Gastrocnemius medialis (tissue), 4 donors: ENCODE data around the gene CDK18. TPM values are rescaled to one million over a fixed set of nuclear protein-coding genes. Genes with fewer than 3 reads are reported as not detected.

Source experiments
- ATAC-seq, 2 donors: fragments of 150-250 bp; one replicate each; pipeline ENCODE4 v1.9.1; 2016
- DNase-seq, 2 donors: peaks; one replicate each; pipeline ENCODE4 v3.0.0-alpha.2; 2019
- H3K27ac ChIP-seq, 4 donors: fragments of 200-600 bp; sonication (generic); 1 replicate in 1 of 4; 2 replicates in 3 of 4; pipeline ENCODE4 v1.5.1; 2016 to 2018; ENCODE audit warnings: mild to moderate bottlenecking in 2 of 4, moderate library complexity in 1 of 4
- H3K27me3 ChIP-seq, 3 donors: fragments of 200-600 bp; sonication (generic) in 2 of 3; 1 replicate in 1 of 3; 2 replicates in 2 of 3; pipeline versions ENCODE4 v1.5.1 to v1.6.0; 2016 to 2019; ENCODE audit warnings: mild to moderate bottlenecking in 1 of 3, moderate library complexity in 1 of 3
- H3K36me3 ChIP-seq, 2 donors: fragments of 200-600 bp; sonication (generic) in 1 of 2; one replicate each; pipeline ENCODE4 v1.5.1; 2017 to 2018
- H3K4me1 ChIP-seq, 2 donors: fragments of 200-600 bp; sonication (generic) in 1 of 2; one replicate each; pipeline ENCODE4 v1.5.1; 2016 to 2017; ENCODE audit warnings: mild to moderate bottlenecking in 2 of 2
- H3K4me3 ChIP-seq, 4 donors: fragments of 200-600 bp; sonication (generic) in 3 of 4; 1 replicate in 1 of 4; 2 replicates in 3 of 4; pipeline ENCODE4 v1.5.1; 2016 to 2019; ENCODE audit warnings: mild to moderate bottlenecking in 2 of 4
- H3K9me3 ChIP-seq, 3 donors: fragments of 200-600 bp; sonication (generic) in 2 of 3; 1 replicate in 1 of 3; 2 replicates in 2 of 3; pipeline ENCODE4 v1.5.1; 2016 to 2019
- POLR2A ChIP-seq, 2 donors: fragments of 450-650 bp; IDR thresholded peaks; one replicate each; pipeline ENCODE4 v1.6.1; 2017; ENCODE audit warnings: antibody characterized with exemption in 2 of 2, mild to moderate bottlenecking in 2 of 2, moderate library complexity in 2 of 2
- in situ Hi-C, 4 donors: fragments of 200-750 bp; cut with MboI; loops; one replicate each; pipeline versions ENCODE4 v1.15.0 to v1.8.0; 2017; ENCODE audit warnings: low sequenced_read_pairs in 4 of 4
- intact Hi-C: fragments of 100-400 bp; cut with DNase I; formaldehyde crosslinking; loops from one replicate; pipeline ENCODE4 v1.15.1; 2023; ENCODE audit warnings: low total_unique reads
- total RNA-seq, 4 donors: library from RNA; depleted of rRNA; stranded (reverse); fragments of >200 nt; gene quantifications; one replicate each; pipeline versions ENCODE4 v1.1.0 to v1.2.3, GENCODE V29; 2016
- TF ChIP-seq, protein P1 (sequence below), 5 experiments: fragments of 450-650 bp in 3 of 5; fragments of 200-600 bp in 2 of 5; sonication (generic) in 2 of 5; IDR thresholded peaks in 4 of 5; conservative IDR thresholded peaks in 1 of 5; 1 replicate in 4 of 5; 2 replicates in 1 of 5; pipeline ENCODE4 v1.5.1; 2016 to 2019; ENCODE audit warnings: antibody characterized with exemption in 5 of 5, mild to moderate bottlenecking in 3 of 5, moderate library complexity in 3 of 5

The CDK18 gene
- total RNA-seq, 4 donors from 2014 or later: 1.2 to 4.6 (median 1.5) TPM

DNA sequence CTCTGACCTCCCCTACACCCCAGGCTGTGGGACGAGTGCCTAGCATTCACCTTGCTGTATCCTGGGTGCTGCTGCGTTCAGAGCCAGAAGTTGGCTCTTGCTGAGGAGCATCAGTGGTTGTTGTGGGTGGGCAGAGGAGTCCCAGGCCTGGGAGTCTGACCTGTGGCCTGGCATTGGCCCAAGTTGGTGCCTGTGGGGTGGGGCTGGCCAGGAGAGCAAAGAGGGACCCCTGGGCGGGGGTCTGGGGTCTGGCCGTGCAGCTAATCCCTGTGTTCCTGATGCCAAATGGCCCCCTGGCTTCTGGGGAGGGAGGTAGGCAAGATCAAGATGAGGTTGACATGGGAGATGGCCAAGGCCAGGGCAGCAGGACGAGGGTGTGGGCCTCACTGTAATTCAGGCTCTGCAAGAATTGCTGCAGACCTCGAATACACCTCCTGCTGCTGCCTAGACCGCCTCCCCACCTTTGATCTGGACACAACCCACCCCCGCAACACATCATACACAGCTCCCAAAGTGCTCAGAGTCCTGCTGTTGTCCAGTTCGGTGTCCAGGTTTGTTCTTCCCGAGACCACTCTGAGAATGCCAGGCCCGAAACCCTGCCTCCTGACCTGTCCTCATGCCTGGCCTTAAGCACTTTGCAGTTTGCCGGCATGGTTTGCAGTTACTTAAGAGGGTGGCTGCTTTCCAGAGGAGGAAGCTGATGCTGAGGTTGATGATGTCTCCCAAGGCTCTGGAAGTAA, 28.7 kb downstream of the CDK18 start:
- no peak overlapping the region for H3K27ac ChIP-seq
- no peak for TF ChIP-seq POLR2A (IDR thresholded peaks at IDR 0.05)
- ATAC-seq: no peak
- H3K9me3 ChIP-seq: no peaks in the 10 kb centered on the region
- in situ Hi-C loops: no loop called here
- intact Hi-C loops: no loop called here
- no peak for DNase-seq
- peaks cover 0 to 3% of the 10 kb centered on the region in 2 donors for H3K4me1 ChIP-seq
- no peaks in the 10 kb centered on the region for H3K36me3 ChIP-seq
- H3K27me3 ChIP-seq: peaks cover 0 to 3% (median 0%) of the 10 kb centered on the region in 3 donors
- no peak overlapping the region for H3K4me3 ChIP-seq

DNA sequence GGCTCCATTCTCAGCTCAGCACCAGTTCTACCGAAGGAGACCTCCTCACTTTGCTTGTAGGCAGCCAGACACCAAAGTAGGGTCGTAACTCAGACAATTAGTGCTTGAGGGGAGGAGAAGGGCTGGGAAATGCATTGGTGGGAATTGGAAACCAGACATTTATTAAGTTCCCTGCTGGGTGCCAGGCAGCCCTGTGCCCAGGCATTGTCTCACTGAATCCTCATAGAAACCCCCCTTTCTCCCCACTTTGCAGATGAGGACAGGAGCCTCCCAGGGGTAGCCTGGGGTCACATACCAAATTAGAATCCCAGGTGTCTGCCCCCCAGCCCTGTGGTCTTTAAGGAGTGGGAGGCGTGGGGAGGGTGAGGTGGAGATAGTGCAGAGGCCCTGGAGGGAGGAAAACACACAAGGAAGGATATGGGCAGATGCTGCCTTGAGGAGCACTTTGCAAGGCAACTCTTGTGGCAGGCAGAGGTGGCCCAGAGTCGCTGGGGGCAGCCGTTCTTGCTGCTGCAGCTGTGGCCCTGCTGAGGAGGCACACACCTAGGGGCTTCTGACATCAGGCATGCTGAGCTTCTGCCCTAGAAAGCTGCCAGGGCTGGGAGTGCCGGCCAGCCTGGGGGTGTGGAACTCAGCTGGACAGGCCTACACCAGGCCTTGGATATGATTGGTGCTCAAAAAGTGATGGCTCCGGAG, 29.4 kb downstream of the CDK18 start:
- no peak for DNase-seq
- in situ Hi-C loops: no loop called here

GRCh38 chr1:205534444-205534985, 30.0 kb downstream of the CDK18 start:
- DNase-seq (no peak), ATAC-seq (no peak)
- no peaks in the 10 kb centered on the region for H3K27me3 ChIP-seq
- in situ Hi-C loops: no loop called here
- H3K36me3 ChIP-seq: no peaks in the 10 kb centered on the region
- intact Hi-C loops: no loop called here
- H3K4me1 ChIP-seq: no peaks in the 10 kb centered on the region
- no peaks in the 10 kb centered on the region for H3K9me3 ChIP-seq
- no peak overlapping the region for H3K27ac ChIP-seq
- TF ChIP-seq, protein P1, sequence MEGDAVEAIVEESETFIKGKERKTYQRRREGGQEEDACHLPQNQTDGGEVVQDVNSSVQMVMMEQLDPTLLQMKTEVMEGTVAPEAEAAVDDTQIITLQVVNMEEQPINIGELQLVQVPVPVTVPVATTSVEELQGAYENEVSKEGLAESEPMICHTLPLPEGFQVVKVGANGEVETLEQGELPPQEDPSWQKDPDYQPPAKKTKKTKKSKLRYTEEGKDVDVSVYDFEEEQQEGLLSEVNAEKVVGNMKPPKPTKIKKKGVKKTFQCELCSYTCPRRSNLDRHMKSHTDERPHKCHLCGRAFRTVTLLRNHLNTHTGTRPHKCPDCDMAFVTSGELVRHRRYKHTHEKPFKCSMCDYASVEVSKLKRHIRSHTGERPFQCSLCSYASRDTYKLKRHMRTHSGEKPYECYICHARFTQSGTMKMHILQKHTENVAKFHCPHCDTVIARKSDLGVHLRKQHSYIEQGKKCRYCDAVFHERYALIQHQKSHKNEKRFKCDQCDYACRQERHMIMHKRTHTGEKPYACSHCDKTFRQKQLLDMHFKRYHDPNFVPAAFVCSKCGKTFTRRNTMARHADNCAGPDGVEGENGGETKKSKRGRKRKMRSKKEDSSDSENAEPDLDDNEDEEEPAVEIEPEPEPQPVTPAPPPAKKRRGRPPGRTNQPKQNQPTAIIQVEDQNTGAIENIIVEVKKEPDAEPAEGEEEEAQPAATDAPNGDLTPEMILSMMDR (IDR thresholded peaks at IDR 0.05 in 4 of 5, conservative IDR thresholded peaks at IDR 0.05 in 1 of 5): no peak
- TF ChIP-seq POLR2A (IDR thresholded peaks at IDR 0.05): no peak
- H3K4me3 ChIP-seq: no peak overlapping the region

More for the DNA sequence above, 29.4 kb downstream of the CDK18 start:
- intact Hi-C loops: no loop called here
- Histone ChIP-seq H3K27ac (no peak overlapping the region), H3K9me3 (no peaks in the 10 kb centered on the region), H3K4me3 (no peak overlapping the region), H3K36me3 (no peaks in the 10 kb centered on the region), H3K4me1 (peaks cover 0 to 3% of the 10 kb centered on the region in 2 donors), H3K27me3 (peaks cover 0 to 3% (median 0%) of the 10 kb centered on the region in 3 donors)
- no peak for ATAC-seq
- TF ChIP-seq, protein P1 (IDR thresholded peaks at IDR 0.05 in 4 of 5, conservative IDR thresholded peaks at IDR 0.05 in 1 of 5): no peak

GRCh38 chr1:205535096-205535495, 30.6 kb downstream of the CDK18 start:
- Histone ChIP-seq H3K27me3 (no peaks in the 10 kb centered on the region), H3K36me3 (no peaks in the 10 kb centered on the region), H3K27ac (no peak overlapping the region), H3K4me3 (no peak overlapping the region), H3K9me3 (no peaks in the 10 kb centered on the region), H3K4me1 (no peaks in the 10 kb centered on the region)
- TF ChIP-seq, protein P1 (IDR thresholded peaks at IDR 0.05 in 4 of 5, conservative IDR thresholded peaks at IDR 0.05 in 1 of 5): no peak
- TF ChIP-seq POLR2A (IDR thresholded peaks at IDR 0.05): no peak
- in situ Hi-C loops: no loop called here
- no peak for ATAC-seq
- intact Hi-C loops: no loop called here
- no peak for DNase-seq
